ENCODE data around the gene GAD1.

Gene GAD1

DNA sequence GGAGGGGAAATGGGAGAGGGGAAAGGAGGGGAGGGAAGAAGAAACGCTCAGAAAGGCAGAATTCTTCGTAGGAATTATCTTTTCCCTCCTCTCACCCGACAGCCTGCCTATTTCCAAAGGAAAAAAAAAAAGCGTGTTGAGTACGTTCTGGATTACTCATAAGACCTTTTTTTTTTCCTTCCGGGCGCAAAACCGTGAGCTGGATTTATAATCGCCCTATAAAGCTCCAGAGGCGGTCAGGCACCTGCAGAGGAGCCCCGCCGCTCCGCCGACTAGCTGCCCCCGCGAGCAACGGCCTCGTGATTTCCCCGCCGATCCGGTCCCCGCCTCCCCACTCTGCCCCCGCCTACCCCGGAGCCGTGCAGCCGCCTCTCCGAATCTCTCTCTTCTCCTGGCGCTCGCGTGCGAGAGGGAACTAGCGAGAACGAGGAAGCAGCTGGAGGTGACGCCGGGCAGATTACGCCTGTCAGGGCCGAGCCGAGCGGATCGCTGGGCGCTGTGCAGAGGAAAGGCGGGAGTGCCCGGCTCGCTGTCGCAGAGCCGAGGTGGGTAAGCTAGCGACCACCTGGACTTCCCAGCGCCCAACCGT lies at the start of gene GAD1:
TSS of gene GAD1 (plus strand) at position 384 of the 589 bp plus-strand sequence. CDS start 1,705 bp downstream, outside the sequence.
- peak; percentile 82 to 86 for DNase-seq

GRCh38 chr2:170770008-170770605 lies 46.6 kb upstream of the GAD1 start, which contains the start of gene ERICH2:
Gene ERICH2 (plus strand): TSS chr2:170770378. CDS start chr2:170770682, 304 bp downstream.
- DNase-seq, result no peak

- DNase-seq, result no peak
Measured at GRCh38 chr2:170770606-170771420, 45.9 kb upstream of the GAD1 start.

DNA sequence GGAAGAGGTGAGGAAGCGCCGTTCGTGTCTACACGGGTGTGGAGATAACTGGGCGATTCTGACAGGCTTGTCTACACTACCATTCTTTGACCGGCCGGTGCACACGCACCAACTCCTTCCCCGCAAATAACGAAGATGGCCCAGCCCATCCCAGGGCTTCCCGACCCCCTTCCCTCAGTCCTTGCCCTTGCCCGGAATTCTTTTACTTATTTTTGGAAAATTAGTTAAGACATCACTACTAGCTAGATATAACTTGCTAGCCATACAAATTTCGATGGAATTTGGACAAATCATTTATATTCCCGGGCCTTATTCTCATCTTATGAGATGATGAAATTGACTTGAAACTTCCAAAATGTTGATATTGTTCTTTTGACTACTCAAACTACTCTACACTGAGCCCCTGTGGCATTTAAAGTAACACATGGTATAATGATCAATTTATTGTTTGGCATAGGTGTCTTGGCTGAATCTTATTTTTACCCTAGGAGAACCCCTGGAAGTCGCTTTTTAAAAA lies 45.2 kb upstream of the GAD1 start:
- no peak for DNase-seq

DNA sequence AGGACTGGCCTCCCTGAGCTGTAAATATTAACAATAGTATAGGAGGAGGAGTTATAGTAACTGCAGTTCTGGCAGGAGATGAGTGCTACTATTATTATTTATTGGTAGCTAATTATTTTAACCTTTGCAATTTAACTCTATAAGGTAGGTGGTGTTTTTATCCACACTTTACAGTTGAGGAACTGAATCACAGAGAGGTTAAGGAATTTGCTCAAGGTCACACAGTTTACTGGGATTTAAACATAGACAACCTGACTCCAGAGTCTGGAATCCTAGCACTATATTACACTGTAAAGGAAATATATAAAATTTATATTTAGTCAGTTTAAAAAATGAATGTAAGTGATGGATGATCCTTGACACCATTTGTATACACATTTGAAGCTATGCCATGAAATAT lies 44.4 kb upstream of the GAD1 start:
- no peak for DNase-seq

DNA sequence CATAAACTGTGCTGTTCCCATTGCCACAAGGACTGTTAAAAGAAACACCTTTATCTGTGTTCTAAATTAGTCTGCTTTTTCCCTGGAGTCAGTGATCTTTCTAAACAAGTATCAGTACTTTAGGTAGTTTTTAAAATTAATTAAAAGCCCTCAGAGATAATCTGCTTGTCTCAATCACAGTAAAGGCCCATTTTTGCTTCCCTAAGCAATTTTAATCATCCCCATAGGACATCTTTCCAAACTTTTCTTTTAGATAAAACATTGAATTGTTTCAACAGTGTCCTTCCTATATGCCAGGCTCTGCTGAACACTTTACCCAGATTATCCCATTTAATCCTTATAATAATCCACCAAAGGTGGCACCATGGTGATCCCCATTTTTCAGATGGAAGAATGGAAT lies 42.6 kb upstream of the GAD1 start:
- DNase-seq, result no peak

- DNase-seq, result no peak
Measured at GRCh38 chr2:170778900-170779299, 37.8 kb upstream of the GAD1 start.

DNA sequence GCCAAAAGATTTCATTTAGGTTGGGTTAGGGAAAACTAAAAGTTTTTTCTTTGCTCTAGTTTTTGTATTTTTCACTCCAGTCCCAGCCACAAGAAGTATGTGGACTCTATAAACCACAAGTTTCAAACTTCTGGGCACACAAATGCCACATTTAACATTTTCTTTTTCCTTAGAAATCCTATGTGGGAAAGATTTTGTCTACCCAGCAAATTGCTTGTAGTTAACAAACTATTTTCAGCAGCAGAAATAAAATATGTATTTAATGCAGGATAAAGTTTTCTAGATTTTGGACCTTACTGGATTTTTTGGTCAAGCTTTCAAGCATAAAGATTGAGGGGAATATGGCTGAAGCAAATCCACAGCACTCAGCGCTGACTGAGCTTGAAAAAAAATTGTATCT lies 37.4 kb upstream of the GAD1 start:
- no peak for DNase-seq

DNA sequence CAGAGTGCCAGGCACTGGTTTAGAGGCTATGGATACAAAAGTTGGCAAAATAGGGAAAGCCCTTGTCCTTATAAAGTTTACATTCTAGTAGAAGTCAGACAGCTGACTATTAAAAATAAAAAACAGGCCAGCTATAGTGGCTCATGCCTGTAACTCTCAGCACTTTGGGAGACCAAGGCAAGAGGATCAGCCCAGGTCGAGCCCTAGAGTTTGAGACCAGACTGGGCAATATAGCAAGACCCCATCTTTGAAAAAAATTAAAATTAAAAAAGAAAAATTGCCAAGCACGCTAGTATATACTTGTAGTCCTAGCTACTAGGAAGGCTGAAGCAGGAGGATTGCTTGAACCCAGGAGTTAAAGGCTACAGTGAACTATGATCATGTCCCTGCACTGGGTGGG lies 34.0 kb upstream of the GAD1 start:
- DNase-seq, result no peak

- DNase-seq, result no peak
Measured at GRCh38 chr2:170783549-170783948, 33.1 kb upstream of the GAD1 start.

- DNase-seq, result no peak
Measured at GRCh38 chr2:170798996-170799395, 17.7 kb upstream of the GAD1 start.

GRCh38 chr2:170806548-170806947 lies 10.1 kb upstream of the GAD1 start:
- no peak for DNase-seq

DNA sequence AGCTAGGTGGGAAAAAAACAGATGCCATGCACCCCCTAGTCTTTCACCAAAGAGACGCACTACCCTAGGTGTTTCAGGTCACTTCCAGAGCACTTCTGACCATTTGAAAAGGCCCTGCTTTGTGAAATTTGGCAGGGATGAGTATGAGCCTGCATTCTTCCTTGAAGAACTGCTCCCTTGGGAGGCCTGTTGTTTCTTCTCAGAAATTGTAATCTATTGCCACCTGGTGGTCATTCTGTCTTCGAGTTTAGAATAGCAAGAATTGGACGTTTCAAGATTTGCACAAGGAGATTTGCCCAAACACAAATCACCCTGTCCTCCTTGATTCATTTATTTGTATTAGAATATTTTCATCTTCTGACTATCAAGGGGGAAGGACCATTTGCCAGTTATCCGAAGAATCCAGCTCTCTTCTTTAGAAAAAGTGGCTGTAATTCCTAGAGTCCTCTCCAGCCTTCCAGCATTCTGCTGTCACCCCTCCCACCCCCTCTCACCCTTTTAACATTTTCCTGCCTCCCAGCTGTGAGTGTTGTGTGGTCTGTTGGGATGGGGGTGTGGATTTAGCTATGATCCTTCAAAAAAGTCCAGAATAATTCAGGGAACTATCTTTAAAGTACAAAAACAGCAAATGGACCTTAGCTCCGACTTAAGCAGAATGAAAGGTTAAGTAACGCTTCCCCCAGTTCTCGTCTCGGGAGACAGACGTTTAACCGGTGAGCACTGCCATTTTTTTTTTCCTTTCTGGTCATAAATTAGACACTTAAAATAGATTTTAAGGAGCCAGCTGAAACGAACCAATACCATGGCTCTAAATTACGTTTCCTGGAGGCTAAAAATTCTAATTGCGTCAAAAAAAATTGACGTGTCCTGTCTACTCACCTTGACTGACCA lies 3.7 kb upstream of the GAD1 start:
- DNase-seq, result peak; percentile 55 to 67

GRCh38 chr2:170813611-170814532 lies 2.8 kb upstream of the GAD1 start:
- DNase-seq, result no peak

GRCh38 chr2:170814533-170815230 lies 2.0 kb upstream of the GAD1 start:
- DNase-seq, result no peak

DNA sequence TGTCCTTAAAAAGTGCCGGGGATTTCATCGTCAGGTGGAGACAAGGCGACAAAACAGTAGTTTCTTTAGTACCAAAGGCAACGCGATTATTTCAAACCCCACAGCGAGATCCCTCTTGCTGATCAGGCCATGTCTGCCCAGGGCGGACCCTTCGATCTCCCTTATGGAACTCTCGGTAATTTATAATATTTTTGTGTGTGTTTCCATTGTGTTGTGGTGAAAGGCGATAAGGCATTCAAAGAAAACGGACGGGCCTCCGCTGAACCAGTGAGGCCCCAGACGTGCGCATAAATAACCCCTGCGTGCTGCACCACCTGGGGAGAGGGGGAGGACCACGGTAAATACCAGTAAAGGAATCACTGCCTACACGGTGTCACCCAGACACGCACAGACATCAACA lies 1.4 kb upstream of the GAD1 start:
- DNase-seq, result no peak

DNA sequence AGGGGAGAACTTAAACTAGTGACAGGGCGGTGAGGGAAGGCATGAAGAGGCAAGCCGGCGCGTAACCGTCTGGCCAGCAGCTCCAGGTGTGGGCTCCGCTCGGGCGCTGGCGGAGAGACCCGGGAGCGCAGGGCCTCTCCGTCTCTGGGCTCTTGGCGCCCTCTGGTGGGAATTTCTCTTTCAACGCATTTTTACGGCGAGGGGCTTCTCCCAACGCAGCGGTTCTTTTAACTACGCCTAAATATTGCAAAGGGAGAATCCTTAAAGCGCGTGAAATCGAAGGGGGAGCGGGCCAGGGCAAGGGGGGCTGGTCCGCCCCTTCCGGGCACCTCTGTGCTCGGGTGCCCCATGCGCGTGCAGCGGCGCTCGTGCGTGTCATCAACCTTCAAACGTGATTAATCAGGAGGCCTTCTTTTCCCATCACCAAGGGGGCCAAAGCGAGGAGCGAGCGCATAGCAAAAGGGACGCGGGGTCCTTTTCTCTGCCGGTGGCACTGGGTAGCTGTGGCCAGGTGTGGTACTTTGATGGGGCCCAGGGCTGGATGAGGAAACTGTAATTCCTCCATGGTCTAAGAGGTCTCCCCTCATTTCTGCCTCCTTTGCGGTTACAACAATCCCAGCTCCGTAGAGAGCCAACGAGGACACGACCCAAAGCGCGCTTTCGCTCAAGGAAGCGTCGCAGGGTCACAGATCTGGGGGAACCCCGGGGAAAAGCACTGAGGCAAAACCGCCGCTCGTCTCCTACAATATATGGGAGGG lies 762 bp upstream of the GAD1 start:
- peak; percentile 34 to 46 for DNase-seq

DNA sequence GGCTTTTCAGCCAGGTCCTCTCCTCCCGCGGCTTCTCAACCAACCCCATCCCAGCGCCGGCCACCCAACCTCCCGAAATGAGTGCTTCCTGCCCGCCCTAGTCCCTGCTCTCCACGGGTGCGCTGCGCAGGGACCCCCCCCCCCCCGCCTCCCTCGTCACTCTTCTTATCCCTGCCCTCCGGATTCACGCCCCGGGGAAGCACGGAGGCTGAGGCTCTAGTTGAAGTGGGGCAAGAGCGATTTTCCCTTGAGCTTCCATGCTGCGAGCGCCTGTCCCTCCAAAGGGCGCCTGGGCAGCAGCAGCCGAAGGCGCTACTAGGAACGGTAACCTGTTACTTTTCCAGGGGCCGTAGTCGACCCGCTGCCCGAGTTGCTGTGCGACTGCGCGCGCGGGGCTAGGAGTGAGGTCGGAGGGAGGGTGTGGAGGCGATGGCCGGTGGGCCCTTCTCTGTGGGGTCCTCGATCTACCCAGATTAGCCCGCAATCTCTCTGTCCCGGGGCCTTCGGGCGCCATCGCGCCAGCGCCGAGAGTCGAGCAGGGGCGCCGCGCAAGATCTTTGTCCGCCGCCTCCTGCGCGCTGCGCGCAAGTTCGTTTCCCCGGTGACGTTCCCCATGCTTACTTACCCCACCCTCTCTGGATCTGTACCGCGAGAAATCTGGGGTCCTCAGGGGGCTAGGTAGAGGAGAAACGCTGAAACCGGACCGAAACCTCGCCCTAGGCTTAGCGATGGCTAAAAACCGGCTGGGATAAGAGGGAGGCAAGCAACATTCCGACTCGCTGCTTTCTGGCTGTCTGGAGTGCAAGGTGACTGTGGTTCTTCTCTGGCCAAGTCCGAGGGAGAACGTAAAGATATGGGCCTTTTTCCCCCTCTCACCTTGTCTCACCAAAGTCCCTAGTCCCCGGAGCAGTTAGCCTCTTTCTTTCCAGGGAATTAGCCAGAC lies 677 bp downstream of the GAD1 start:
- peak in 1 of 2 experiments; percentile 37 for DNase-seq

All from AML-193 (cell line).